Retina (tissue), 1 donor: ENCODE data around the gene HSD17B12.

ENCODE experiments used
- DNase-seq: peaks from one replicate; pipeline ENCODE4 v3.0.0-alpha.2; 2016

HSD17B12 gene

GRCh38 chr11:43874078-43874477 is 193.5 kb downstream of the HSD17B12 start:
- DNase-seq = no peak

- DNase-seq = no peak
Observed at GRCh38 chr11:43874738-43875137, 194.2 kb downstream of the HSD17B12 start.

- peak; percentile 2 for DNase-seq
Observed at GRCh38 chr11:43879789-43880639, 199.5 kb downstream of the HSD17B12 start.

GRCh38 chr11:43880640-43881159 is 200.2 kb downstream of the HSD17B12 start, which contains the start of gene ALKBH3:
TSS of gene ALKBH3 (plus strand) at chr11:43880831. CDS start at chr11:43882653, 1,822 bp downstream.
- DNase-seq = peak; percentile 95

GRCh38 chr11:43892851-43893250 is 212.3 kb downstream of the HSD17B12 start:
- DNase-seq = no peak

GRCh38 chr11:43894546-43894945 is 214.0 kb downstream of the HSD17B12 start:
- DNase-seq = no peak

GRCh38 chr11:43895601-43896000 is 215.1 kb downstream of the HSD17B12 start:
- no peak for DNase-seq

- no peak for DNase-seq
Observed at GRCh38 chr11:43898574-43898973, 218.0 kb downstream of the HSD17B12 start.

GRCh38 chr11:43899094-43899493 is 218.6 kb downstream of the HSD17B12 start:
- DNase-seq = no peak

GRCh38 chr11:43901551-43901950 is 221.0 kb downstream of the HSD17B12 start:
- DNase-seq = no peak

GRCh38 chr11:43903078-43903477 is 222.5 kb downstream of the HSD17B12 start:
- no peak for DNase-seq

GRCh38 chr11:43903969-43904368 is 223.4 kb downstream of the HSD17B12 start:
- no peak for DNase-seq

- DNase-seq = no peak
Observed at GRCh38 chr11:43904742-43905535, 224.4 kb downstream of the HSD17B12 start.

GRCh38 chr11:43905813-43906241 is 225.3 kb downstream of the HSD17B12 start:
- DNase-seq = no peak
